Peyer's patch (tissue), 4 donors: ENCODE data around the gene MTF2.

Experiments used
- POLR2A ChIP-seq, 2 donors: fragments of 450-650 bp; IDR thresholded peaks; one replicate each; pipeline ENCODE4 v1.5.1; 2017; ENCODE audit warnings: antibody characterized with exemption in 2 of 2, mild to moderate bottlenecking in 2 of 2, moderate library complexity in 2 of 2
- TF ChIP-seq, protein P1 (sequence below), 6 experiments: fragments of 450-650 bp in 4 of 6; fragments of 200-600 bp in 2 of 6; sonication (generic) in 1 of 6; IDR thresholded peaks; one replicate each; pipeline ENCODE4 v1.5.1; 2017 to 2019; ENCODE audit warnings: antibody characterized with exemption in 6 of 6, mild to moderate bottlenecking in 3 of 6, moderate library complexity in 1 of 6

DNA sequence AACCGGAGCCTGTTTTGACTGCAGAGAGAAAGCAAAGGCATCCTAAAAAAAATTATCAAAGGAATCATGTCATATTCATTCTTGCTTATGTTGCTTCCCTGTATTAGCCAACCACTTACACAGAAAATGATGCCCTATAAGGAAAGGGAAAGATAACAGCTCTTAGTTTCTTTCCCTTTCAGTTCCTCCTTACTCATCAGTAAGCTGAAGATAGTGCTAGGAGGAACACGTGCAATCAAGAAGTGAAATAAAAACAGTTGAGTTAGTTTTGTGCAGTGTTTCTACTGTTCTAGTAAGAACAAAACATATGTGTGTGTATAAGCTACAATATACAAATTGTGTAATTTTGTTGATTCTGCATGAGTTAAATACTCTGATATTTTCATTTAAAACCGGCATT, 45.3 kb upstream of the MTF2 start:
- TF ChIP-seq, protein P1, sequence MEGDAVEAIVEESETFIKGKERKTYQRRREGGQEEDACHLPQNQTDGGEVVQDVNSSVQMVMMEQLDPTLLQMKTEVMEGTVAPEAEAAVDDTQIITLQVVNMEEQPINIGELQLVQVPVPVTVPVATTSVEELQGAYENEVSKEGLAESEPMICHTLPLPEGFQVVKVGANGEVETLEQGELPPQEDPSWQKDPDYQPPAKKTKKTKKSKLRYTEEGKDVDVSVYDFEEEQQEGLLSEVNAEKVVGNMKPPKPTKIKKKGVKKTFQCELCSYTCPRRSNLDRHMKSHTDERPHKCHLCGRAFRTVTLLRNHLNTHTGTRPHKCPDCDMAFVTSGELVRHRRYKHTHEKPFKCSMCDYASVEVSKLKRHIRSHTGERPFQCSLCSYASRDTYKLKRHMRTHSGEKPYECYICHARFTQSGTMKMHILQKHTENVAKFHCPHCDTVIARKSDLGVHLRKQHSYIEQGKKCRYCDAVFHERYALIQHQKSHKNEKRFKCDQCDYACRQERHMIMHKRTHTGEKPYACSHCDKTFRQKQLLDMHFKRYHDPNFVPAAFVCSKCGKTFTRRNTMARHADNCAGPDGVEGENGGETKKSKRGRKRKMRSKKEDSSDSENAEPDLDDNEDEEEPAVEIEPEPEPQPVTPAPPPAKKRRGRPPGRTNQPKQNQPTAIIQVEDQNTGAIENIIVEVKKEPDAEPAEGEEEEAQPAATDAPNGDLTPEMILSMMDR (IDR thresholded peaks at IDR 0.05) = no peak
- TF ChIP-seq POLR2A (IDR thresholded peaks at IDR 0.05) = no peak
